Caco-2 (cell line): ENCODE data around the gene TBK1. TPM values are rescaled to one million over a fixed set of nuclear protein-coding genes. Genes with fewer than 3 reads are reported as not detected.

Experiments
- BruUV-seq: library from RNA; stranded (reverse); fragments of 400-500 nt; replicated peaks from 2 replicates; lab custom pipeline; 2021; lab: Mats Ljungman, UMichigan
- CTCF ChIA-PET: fragments of 300-600 bp; sonication (Branson Sonifier 250); formaldehyde crosslinking; loops from one replicate; lab custom pipeline; 2022; ENCODE audit warnings: antibody characterized with exemption; lab: Charles Lee
- POLR2A ChIA-PET: fragments of 300-600 bp; sonication (Branson Sonifier 250); formaldehyde crosslinking; loops from one replicate; lab custom pipeline; 2022; ENCODE audit warnings: antibody characterized with exemption; lab: Charles Lee
- DNase-seq, 2 experiments: peaks; one replicate each; pipeline versions ENCODE4 v3.0.0 to v3.0.0-alpha.2; 2020 to 2022
- H3K27me3 ChIP-seq: replicated peaks from 2 replicates; pipeline ENCODE4 v1.6.0; 2011; ENCODE audit warnings: low read length; ENCODE audit not compliant: control insufficient read depth, insufficient read depth
- H3K36me3 ChIP-seq: 2 replicates; pipeline ENCODE4 v1.5.1; 2011; ENCODE audit warnings: low read length; ENCODE audit not compliant: control insufficient read depth, insufficient read depth
- H3K4me1 ChIP-seq: fragments of 250-450 bp; sonication (Bioruptor Pico); 2 replicates; pipeline ENCODE4 v1.5.1; 2020; ENCODE audit warnings: mild to moderate bottlenecking
- H3K4me3 ChIP-seq: 2 replicates; pipeline ENCODE4 v1.5.1; 2011; ENCODE audit warnings: low read depth, mild to moderate bottlenecking, control low read depth, low read length
- H3K9me3 ChIP-seq: fragments of 250-450 bp; sonication (Bioruptor Pico); 2 replicates; pipeline ENCODE4 v1.5.1; 2020; ENCODE audit warnings: mild to moderate bottlenecking, moderate library complexity
- H3K27ac Mint-ChIP-seq: one replicate; pipeline ENCODE4 v1.8.0; 2022; ENCODE audit warnings: mixed read lengths; ENCODE audit not compliant: unreplicated experiment
- H3K27me3 Mint-ChIP-seq: one replicate; pipeline ENCODE4 v1.8.0; 2022; ENCODE audit warnings: mixed read lengths; ENCODE audit not compliant: insufficient read depth, unreplicated experiment
- H3K36me3 Mint-ChIP-seq: one replicate; pipeline ENCODE4 v1.8.0; 2022; ENCODE audit warnings: mild to moderate bottlenecking, mixed read lengths; ENCODE audit not compliant: insufficient read depth, unreplicated experiment
- H3K4me1 Mint-ChIP-seq: one replicate; pipeline ENCODE4 v1.8.0; 2022; ENCODE audit warnings: low read depth, mixed read lengths; ENCODE audit not compliant: unreplicated experiment
- H3K4me3 Mint-ChIP-seq: one replicate; pipeline ENCODE4 v1.8.0; 2022; ENCODE audit warnings: mild to moderate bottlenecking, moderate library complexity, mixed read lengths; ENCODE audit not compliant: unreplicated experiment
- H3K9me3 Mint-ChIP-seq: one replicate; pipeline ENCODE4 v1.8.0; 2022; ENCODE audit warnings: mixed read lengths; ENCODE audit not compliant: unreplicated experiment
- intact Hi-C: fragments of 100-400 bp; cut with micrococcal nuclease; formaldehyde crosslinking; loops from one replicate; pipeline ENCODE4 v1.10.0; 2022; ENCODE audit not compliant: unreplicated experiment
- total RNA-seq: library from RNA; stranded (reverse); gene quantifications from 2 replicates; pipeline ENCODE4 v1.2.3, GENCODE V29; 2022
- TF ChIP-seq, protein P1 (sequence below), 2 experiments: fragments of 200-600 bp in 1 of 2; IDR thresholded peaks; 1 replicate in 1 of 2; 2 replicates in 1 of 2; pipeline versions ENCODE4 v1.5.1 to v1.8.0; 2011 to 2022; ENCODE audit warnings: antibody characterized with exemption in 1 of 2, control low read depth in 1 of 2, inconsistent platforms in 1 of 2, low read depth in 1 of 2, low read length in 1 of 2, mild to moderate bottlenecking in 1 of 2, moderate library complexity in 1 of 2; ENCODE audit not compliant: insufficient read depth in 1 of 2, severe bottlenecking in 1 of 2, unreplicated experiment in 1 of 2

TBK1 gene
- total RNA-seq, 1 experiment from 2014 or later: 21.6 TPM

DNA sequence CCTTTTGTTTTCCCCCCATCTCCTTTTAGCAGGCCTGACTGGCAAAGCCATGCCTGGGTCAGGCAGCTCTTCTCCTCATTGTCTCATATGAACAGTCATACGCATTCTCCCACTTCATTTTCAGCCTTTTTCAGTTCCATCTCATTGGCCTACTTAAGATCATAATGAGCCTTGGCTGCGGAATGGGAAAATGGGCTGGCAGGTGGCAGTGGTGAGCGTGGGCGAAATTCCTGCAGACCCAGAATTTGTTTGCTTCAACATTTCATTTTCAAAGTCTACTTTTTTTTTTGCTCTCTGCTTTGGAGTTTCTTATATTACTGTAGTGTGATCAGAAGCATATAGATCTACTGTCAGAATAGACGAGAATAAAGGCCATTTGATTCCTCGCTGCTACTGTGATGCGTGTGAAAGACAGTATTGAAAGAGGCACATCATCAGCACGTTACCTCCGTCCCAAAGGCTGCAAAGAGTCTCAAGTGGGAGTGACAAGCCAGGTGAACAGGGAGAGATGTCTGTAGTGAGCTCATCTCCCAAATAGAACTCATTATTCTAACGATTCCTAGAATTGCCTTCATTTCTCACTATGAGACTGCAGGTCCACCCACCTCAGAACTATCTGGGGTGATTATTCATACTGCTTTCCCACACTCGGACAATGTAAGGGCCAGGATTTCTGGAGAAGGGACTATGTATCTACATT is 73.7 kb downstream of the TBK1 start:
- BruUV-seq: no TSS peak
- ChIA-PET POLR2A (no interaction called here), CTCF (no interaction called here)
- no peaks in the 10 kb centered on the region for H3K27me3 ChIP-seq
- H3K9me3 ChIP-seq: no peaks in the 10 kb centered on the region
- Mint-ChIP-seq H3K27ac (no peak overlapping the region), H3K36me3 (no peaks in the 10 kb centered on the region), H3K4me3 (no peak overlapping the region), H3K27me3 (no peaks in the 10 kb centered on the region), H3K9me3 (no peaks in the 10 kb centered on the region), H3K4me1 (no peaks in the 10 kb centered on the region)
- H3K4me1 ChIP-seq: no peaks in the 10 kb centered on the region
- DNase-seq: no peak
- TF ChIP-seq, protein P1, sequence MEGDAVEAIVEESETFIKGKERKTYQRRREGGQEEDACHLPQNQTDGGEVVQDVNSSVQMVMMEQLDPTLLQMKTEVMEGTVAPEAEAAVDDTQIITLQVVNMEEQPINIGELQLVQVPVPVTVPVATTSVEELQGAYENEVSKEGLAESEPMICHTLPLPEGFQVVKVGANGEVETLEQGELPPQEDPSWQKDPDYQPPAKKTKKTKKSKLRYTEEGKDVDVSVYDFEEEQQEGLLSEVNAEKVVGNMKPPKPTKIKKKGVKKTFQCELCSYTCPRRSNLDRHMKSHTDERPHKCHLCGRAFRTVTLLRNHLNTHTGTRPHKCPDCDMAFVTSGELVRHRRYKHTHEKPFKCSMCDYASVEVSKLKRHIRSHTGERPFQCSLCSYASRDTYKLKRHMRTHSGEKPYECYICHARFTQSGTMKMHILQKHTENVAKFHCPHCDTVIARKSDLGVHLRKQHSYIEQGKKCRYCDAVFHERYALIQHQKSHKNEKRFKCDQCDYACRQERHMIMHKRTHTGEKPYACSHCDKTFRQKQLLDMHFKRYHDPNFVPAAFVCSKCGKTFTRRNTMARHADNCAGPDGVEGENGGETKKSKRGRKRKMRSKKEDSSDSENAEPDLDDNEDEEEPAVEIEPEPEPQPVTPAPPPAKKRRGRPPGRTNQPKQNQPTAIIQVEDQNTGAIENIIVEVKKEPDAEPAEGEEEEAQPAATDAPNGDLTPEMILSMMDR (IDR thresholded peaks at IDR 0.05; ENCODE audit: insufficient read depth in 1 of 2, low read depth in 1 of 2, low read length in 1 of 2, severe bottlenecking in 1 of 2, unreplicated experiment in 1 of 2): peak in 1 of 2 experiments; percentile 12
- no peaks in the 10 kb centered on the region for H3K36me3 ChIP-seq
- H3K4me3 ChIP-seq: no peak overlapping the region
- intact Hi-C loops: no loop called here

DNA sequence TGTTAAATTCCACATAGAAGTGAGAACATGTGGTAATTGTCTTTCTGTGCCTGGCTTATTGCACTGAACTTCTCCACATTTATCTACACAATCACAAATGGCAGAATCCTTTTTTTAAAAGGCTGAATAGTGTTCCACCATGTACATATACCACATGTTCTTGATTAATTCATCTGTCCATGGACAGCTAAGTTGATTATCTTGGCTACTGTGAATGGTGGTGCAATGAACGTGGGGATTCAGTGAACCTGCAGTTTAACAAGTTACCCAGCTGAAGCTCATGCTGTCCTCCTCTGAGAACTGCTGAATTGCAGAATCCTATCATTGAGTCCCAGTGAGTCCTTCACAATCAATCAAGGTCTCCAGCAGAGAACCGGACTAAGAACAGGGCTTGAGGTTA is 74.9 kb downstream of the TBK1 start:
- Mint-ChIP-seq H3K4me3 (no peak overlapping the region), H3K9me3 (no peaks in the 10 kb centered on the region), H3K27me3 (no peaks in the 10 kb centered on the region), H3K36me3 (no peaks in the 10 kb centered on the region), H3K4me1 (no peaks in the 10 kb centered on the region), H3K27ac (no peak overlapping the region)
- Histone ChIP-seq H3K4me3 (no peak overlapping the region), H3K27me3 (no peaks in the 10 kb centered on the region), H3K4me1 (no peaks in the 10 kb centered on the region), H3K36me3 (no peaks in the 10 kb centered on the region), H3K9me3 (no peaks in the 10 kb centered on the region)
- ChIA-PET POLR2A (interaction anchor here (0.7 kb wide), 1 partner anchor 11 kb away, joined by 3 read pairs; no protein-coding TSS in a partner anchor), CTCF (no interaction called here)
- no peak for DNase-seq
- no TSS peak for BruUV-seq
- intact Hi-C loops: no loop called here
- TF ChIP-seq, protein P1 (IDR thresholded peaks at IDR 0.05; ENCODE audit: insufficient read depth in 1 of 2, low read depth in 1 of 2, low read length in 1 of 2, severe bottlenecking in 1 of 2, unreplicated experiment in 1 of 2): no peak

DNA sequence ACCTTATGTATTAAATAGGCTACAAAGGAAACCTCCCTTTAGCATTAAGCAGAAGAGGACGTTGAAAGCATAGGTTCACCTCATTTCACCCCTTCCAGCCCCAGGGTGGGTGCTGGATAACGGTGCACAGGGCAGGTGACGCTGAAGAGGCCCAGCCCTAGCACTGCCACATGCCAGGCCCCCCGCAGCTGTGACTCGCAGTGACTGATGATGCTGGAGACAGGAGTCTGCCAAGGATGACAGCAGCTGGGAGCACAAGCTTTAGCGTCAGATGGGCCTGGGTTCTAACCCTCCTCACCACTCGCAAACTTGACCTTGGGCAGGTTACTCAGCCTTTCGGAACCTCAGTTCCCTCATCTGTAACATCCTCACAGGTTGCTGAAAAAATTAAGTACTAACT is 76.7 kb downstream of the TBK1 start:
- CTCF ChIA-PET: no interaction called here
- no peaks in the 10 kb centered on the region for H3K27me3 Mint-ChIP-seq
- H3K27ac Mint-ChIP-seq: no peak overlapping the region
- no peak for DNase-seq
- no peaks in the 10 kb centered on the region for H3K36me3 ChIP-seq
- intact Hi-C loops: no loop called here
- no peaks in the 10 kb centered on the region for H3K4me1 Mint-ChIP-seq
- H3K4me1 ChIP-seq: no peaks in the 10 kb centered on the region
- H3K36me3 Mint-ChIP-seq: no peaks in the 10 kb centered on the region
- no peak overlapping the region for H3K4me3 Mint-ChIP-seq
- TF ChIP-seq, protein P1 (IDR thresholded peaks at IDR 0.05; ENCODE audit: insufficient read depth in 1 of 2, low read depth in 1 of 2, low read length in 1 of 2, severe bottlenecking in 1 of 2, unreplicated experiment in 1 of 2): no peak
- BruUV-seq: no TSS peak
- no peaks in the 10 kb centered on the region for H3K9me3 Mint-ChIP-seq
- H3K27me3 ChIP-seq: no peaks in the 10 kb centered on the region
- H3K9me3 ChIP-seq: no peaks in the 10 kb centered on the region
- no peak overlapping the region for H3K4me3 ChIP-seq
- POLR2A ChIA-PET: no interaction called here
